Stimulated activated CD8-positive, alpha-beta memory T cell treated with anti-CD3 and anti-CD28 coated beads, Interleukin-7, amount 100 ng/mL, for 48 hours (primary cell): ENCODE measurements around the gene NSUN7.
A peak's percentile ranks its signal among the peaks of the same experiment; 100 is the strongest.

ENCODE experiments used
- DNase-seq, 2 donors: peaks; one replicate each; pipeline ENCODE4 v3.0.0-alpha.2; 2020; ENCODE audit warnings: low read depth in 1 of 2; ENCODE audit errors: extremely low read depth in 1 of 2

NSUN7 gene

GRCh38 chr4:40736910-40737309, 12.8 kb upstream of the NSUN7 start:
- no peak for DNase-seq

DNA sequence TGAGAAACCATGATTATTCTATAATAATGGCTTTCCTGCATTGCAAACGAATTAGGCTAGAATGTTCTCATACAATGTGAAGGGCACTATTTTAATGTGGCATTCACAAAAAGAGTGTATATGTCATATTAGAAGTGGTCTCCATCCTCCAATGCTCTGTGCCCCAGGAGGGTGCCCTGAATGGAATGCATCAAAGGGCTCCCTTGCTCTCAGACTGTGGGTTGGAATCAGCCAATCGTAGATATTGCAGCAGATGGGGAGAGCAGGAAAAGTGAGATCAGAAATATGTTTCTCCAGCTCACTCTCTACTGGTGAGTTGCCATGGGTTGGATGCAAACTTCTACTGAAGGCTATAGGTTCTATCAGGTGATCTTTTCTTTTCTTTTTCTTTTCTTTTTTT, 11.9 kb upstream of the NSUN7 start:
- DNase-seq, result no peak

DNA sequence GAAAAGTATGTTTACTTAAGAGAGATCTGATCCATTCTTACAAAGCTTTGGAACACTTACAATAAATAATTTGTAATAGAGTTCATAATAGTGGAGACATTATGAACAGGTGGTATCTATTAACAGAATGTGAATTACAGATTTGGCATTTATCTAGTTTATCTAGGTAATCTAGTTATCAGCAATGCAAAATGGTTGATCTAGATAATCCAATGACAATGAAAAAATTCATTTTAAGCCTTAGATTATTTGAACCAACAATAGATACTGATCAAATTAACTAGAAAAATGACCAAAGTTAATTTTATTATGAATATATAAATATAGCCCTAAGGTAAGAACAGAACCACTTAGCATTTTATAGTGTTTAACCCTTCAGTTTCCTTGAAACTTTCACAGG, 10.4 kb upstream of the NSUN7 start:
- DNase-seq, result no peak

- DNase-seq, result no peak
Measured at GRCh38 chr4:40744218-40744617, 5.5 kb upstream of the NSUN7 start.

DNA sequence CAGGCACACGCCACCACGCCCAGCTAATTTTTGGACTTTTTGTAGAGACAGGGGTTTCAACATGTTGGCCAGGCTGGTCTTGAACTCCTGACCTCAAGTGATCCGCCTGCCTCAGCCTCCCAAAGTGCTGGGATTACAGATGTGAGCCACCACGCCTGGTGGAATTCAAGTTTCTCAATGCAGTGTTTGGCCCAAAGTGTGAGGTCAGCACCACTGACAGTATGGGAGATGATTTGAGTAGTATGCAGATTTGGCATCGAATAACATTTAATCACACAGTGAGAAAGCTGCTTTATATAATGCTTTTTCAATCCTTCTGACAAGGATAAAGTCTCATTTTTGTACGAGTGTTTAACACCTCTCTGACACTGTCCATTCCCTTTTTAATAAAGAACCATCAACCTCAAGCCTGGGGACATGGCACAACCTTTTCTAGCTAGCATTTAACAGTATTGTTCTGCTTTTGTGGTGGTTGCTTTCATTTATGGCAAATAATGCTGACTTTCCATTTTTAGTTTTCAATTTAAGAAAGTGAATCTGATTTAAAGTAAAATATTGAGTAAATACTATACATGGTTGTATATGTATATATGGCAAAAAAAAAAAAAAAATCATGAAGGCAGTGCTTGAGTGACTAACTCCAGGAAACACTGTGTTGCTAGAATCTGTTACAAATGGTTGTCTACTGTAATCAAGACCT, 4.3 kb upstream of the NSUN7 start:
- no peak for DNase-seq

DNA sequence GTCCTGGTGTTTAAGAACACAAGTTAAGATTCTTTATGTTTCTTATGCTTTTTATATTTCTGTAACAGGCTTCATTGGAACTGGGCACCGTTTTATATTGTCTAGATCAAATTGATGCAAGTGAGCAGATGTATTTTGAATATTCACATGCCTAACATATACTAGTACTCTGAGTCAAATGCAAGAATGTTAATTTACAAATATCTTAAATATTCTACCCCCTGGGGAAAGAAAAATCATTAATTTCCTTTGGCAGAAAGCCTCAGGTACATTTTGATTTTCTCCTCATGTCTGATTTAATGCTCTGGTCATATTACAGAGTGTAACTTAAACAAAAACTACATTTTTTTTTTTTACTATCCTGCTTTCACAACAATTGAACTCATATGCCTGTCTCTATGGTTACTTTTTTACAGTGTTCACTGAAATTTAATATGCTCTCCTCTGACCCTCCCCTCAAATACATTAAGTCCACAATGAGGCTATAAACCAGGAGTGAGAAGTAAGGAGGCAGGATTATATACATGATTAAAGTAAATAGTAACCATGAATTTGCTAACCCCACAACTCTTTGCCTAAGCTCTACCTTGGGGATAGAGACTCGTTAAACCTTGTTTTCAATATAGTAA, 2.4 kb upstream of the NSUN7 start:
- DNase-seq, result no peak

GRCh38 chr4:40750461-40751258, 905 bp downstream of the NSUN7 start:
- no peak for DNase-seq

GRCh38 chr4:40755616-40756015, 5.9 kb downstream of the NSUN7 start:
- DNase-seq, result no peak

- DNase-seq, result peak in 1 of 2 donors; percentile 53
Measured at GRCh38 chr4:40763228-40763716, 13.5 kb downstream of the NSUN7 start.

- DNase-seq, result no peak
Measured at GRCh38 chr4:40769266-40769665, 19.5 kb downstream of the NSUN7 start.

GRCh38 chr4:40778090-40778489, 28.3 kb downstream of the NSUN7 start:
- DNase-seq, result no peak

GRCh38 chr4:40782876-40783275, 33.1 kb downstream of the NSUN7 start:
- DNase-seq, result no peak

- no peak for DNase-seq
Measured at GRCh38 chr4:40785727-40786126, 36.0 kb downstream of the NSUN7 start.

DNA sequence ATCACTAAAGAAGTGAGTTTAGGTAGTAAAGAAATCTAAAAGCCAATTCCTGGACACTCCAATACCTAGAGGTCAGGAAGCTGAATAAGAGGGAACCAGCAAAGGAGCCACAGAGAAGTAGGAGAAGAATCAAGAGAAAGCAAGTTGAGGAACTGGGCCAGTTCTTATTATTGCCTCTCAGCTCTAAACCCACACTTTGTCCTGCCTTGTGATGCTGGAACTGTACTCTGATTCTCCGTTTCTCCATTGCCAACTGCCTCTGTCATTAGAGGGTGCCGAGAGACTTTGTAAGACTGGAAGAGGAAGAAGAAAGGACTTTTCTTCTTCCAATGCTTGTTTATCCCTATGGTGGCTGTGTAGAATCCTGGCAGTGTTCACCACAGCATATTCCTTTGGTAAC, 38.6 kb downstream of the NSUN7 start:
- DNase-seq, result no peak

GRCh38 chr4:40789031-40789430, 39.3 kb downstream of the NSUN7 start:
- DNase-seq, result no peak

- DNase-seq, result no peak
Measured at GRCh38 chr4:40789771-40790170, 40.0 kb downstream of the NSUN7 start.

- no peak for DNase-seq
Measured at GRCh38 chr4:40800064-40800463, 50.3 kb downstream of the NSUN7 start.

DNA sequence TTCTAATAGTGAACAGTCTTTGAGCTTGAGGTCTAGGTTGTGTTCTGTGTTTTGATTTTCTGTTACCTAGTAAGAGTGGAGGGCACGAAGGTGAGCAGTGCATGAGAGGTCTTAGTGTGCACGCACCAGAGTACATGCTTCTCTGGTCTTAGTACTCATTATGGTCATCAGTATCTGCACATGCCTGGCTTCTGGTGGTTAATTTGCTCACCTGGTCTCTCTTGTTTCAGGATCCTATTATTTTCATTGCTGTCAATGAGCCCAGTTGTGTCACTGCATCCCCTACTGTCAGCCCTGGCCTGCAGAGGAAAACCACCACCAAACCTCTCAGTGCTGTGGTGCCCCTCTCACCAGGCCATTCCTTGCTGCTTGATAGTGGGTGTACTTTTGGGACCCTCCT, 54.8 kb downstream of the NSUN7 start:
- no peak for DNase-seq

- no peak for DNase-seq
Measured at GRCh38 chr4:40808926-40809457, 59.2 kb downstream of the NSUN7 start.

DNA sequence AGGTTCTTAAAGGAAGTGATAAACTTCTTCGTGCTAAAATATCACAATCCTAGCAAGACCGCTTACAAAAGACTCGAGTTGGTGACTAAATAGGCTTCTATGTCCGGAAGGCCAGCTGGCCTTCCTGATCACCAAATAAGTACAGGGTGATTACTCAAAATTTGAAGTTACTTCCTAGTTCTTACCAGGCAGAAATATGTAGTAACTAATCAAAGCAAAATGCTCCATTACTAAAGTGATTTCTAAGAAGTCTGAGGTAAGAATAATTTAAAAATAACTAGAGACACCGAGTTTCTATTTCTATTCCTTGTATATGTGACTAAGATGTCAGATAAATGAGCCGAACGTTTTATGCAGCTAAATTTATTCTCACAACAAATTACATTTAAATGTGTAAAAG, 62.2 kb downstream of the NSUN7 start:
- DNase-seq, result no peak

GRCh38 chr4:40812386-40812785, 62.6 kb downstream of the NSUN7 start:
- no peak for DNase-seq

DNA sequence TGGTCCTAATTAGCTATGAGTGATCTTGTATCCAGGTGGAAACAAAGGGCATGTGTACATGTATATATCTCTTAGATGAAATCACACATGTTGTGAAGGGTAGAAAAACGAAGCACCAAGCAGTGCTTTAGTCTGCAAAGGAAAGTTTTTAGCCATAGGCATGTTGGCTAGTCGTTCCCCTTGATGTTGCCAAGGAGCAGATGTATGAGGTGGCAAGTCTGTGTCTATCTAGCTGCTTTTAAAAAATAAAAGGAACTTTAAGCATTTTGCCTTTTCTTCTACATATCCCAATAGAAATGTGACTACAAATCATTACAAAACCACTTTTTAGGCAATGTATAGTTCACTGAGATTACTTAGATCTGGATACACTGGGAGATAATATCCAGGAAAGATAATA, 63.1 kb downstream of the NSUN7 start:
- no peak for DNase-seq
